GM15510 (cell line): Measurements from ENCODE around the gene XRCC5.

Experiments used
- POLR2A ChIP-seq: IDR thresholded peaks from 3 replicates; pipeline ENCODE4 v1.6.1; 2011; ENCODE audit warnings: borderline replicate concordance; ENCODE audit not compliant: insufficient read length; ENCODE audit errors: extremely low read depth

The XRCC5 gene

GRCh38 chr2:216108967-216109921 lies at the start of gene XRCC5:
Gene XRCC5, plus strand, starts transcription at chr2:216109348. Its CDS starts 89 bp downstream, at chr2:216109437.
- TF ChIP-seq POLR2A: peak; percentile 79

- TF ChIP-seq POLR2A: no peak
These were observed 45.0 kb upstream of the XRCC5 start for GRCh38 chr2:216064014-216064630.

GRCh38 chr2:216064665-216065064 lies 44.5 kb upstream of the XRCC5 start:
- TF ChIP-seq POLR2A: no peak

- TF ChIP-seq POLR2A: no peak
These were observed 42.9 kb upstream of the XRCC5 start for GRCh38 chr2:216066230-216066629.

GRCh38 chr2:216069028-216069427 lies 40.1 kb upstream of the XRCC5 start:
- no peak for TF ChIP-seq POLR2A

GRCh38 chr2:216070195-216070594 lies 39.0 kb upstream of the XRCC5 start:
- no peak for TF ChIP-seq POLR2A

GRCh38 chr2:216071111-216071851 lies 37.9 kb upstream of the XRCC5 start:
- TF ChIP-seq POLR2A: no peak

GRCh38 chr2:216072473-216072872 lies 36.7 kb upstream of the XRCC5 start:
- no peak for TF ChIP-seq POLR2A

- TF ChIP-seq POLR2A: no peak
These were observed 35.4 kb upstream of the XRCC5 start for GRCh38 chr2:216073773-216074172.

- TF ChIP-seq POLR2A: no peak
These were observed 34.8 kb upstream of the XRCC5 start for GRCh38 chr2:216074380-216074779.

- TF ChIP-seq POLR2A: no peak
These were observed 34.4 kb upstream of the XRCC5 start for GRCh38 chr2:216074794-216075193.

- no peak for TF ChIP-seq POLR2A
These were observed 33.4 kb upstream of the XRCC5 start for GRCh38 chr2:216075510-216076485.

- TF ChIP-seq POLR2A: no peak
These were observed 30.4 kb upstream of the XRCC5 start for GRCh38 chr2:216078776-216079175.

- TF ChIP-seq POLR2A: no peak
These were observed 28.1 kb upstream of the XRCC5 start for GRCh38 chr2:216081012-216081411.

GRCh38 chr2:216081487-216082116 lies 27.5 kb upstream of the XRCC5 start, which contains the start of the genes PECR and TMEM169:
Gene PECR, minus strand, starts transcription at chr2:216081809. Its CDS starts 68 bp downstream, at chr2:216081741.
Gene TMEM169, plus strand, starts transcription at chr2:216081919. Its CDS starts 14,045 bp downstream, at chr2:216095964.
- peak; percentile 74 for TF ChIP-seq POLR2A
